ENCODE measurements around the gene ZGPAT.

Gene ZGPAT

GRCh38 chr20:63703471-63703975 lies 4.3 kb upstream of the ZGPAT start:
- no peak for TF ChIP-seq CTCF (IDR thresholded peaks at IDR 0.05; ENCODE audit: low read depth, low read length, poor library complexity, severe bottlenecking)
- TF ChIP-seq EZH2phosphoT487 (IDR thresholded peaks at IDR 0.05; ENCODE audit: borderline replicate concordance, low read length) = no peak
- H3F3A ChIP-seq (ENCODE audit: control insufficient read depth, insufficient read depth) = no peaks in the 10 kb centered on the region
- no peaks in the 10 kb centered on the region for H3K27me3 ChIP-seq (ENCODE audit: control insufficient read depth, low read length)
- H3K27ac ChIP-seq (ENCODE audit: low read depth, low read length) = no peak overlapping the region
- no peaks in the 10 kb centered on the region for H3K9me2 ChIP-seq (replicated peaks; ENCODE audit: control insufficient read depth, low read length)
- H3K36me3 ChIP-seq (ENCODE audit: control insufficient read depth, low read length) = peaks cover 37% of the 10 kb centered on the region
- H3K9me3 ChIP-seq (ENCODE audit: control insufficient read depth, insufficient read depth, low read length) = no peaks in the 10 kb centered on the region
- H4K20me1 ChIP-seq (ENCODE audit: control insufficient read depth, insufficient read depth, low read depth, low read length) = peaks cover 10% of the 10 kb centered on the region
- no peak overlapping the region for H3K4me3 ChIP-seq (ENCODE audit: low read length)
- peaks cover 36% of the 10 kb centered on the region for H3K79me2 ChIP-seq (ENCODE audit: control insufficient read depth, low read length)
- no peak overlapping the region for H3K4me2 ChIP-seq (ENCODE audit: low read length)
- peaks cover 19% of the 10 kb centered on the region for H3K4me1 ChIP-seq (ENCODE audit: control insufficient read depth, low read length)

- TF ChIP-seq EZH2phosphoT487 (IDR thresholded peaks at IDR 0.05; ENCODE audit: borderline replicate concordance, low read length) (no peak), CTCF (IDR thresholded peaks at IDR 0.05; ENCODE audit: low read depth, low read length, poor library complexity, severe bottlenecking) (no peak)
- Histone ChIP-seq H3K36me3 (ENCODE audit: control insufficient read depth, low read length) (peaks cover 44% of the 10 kb centered on the region), H3K9me2 (replicated peaks; ENCODE audit: control insufficient read depth, low read length) (no peaks in the 10 kb centered on the region), H3K9me3 (ENCODE audit: control insufficient read depth, insufficient read depth, low read length) (no peaks in the 10 kb centered on the region), H3F3A (ENCODE audit: control insufficient read depth, insufficient read depth) (no peaks in the 10 kb centered on the region), H3K4me3 (ENCODE audit: low read length) (no peak overlapping the region), H3K4me1 (ENCODE audit: control insufficient read depth, low read length) (peaks cover 20% of the 10 kb centered on the region), H3K4me2 (ENCODE audit: low read length) (no peak overlapping the region), H3K27ac (ENCODE audit: low read depth, low read length) (no peak overlapping the region), H3K27me3 (ENCODE audit: control insufficient read depth, low read length) (no peaks in the 10 kb centered on the region), H3K79me2 (ENCODE audit: control insufficient read depth, low read length) (peaks cover 43% of the 10 kb centered on the region), H4K20me1 (ENCODE audit: control insufficient read depth, insufficient read depth, low read depth, low read length) (peaks cover 14% of the 10 kb centered on the region)
Observed at GRCh38 chr20:63703976-63704748, 3.7 kb upstream of the ZGPAT start.

- Histone ChIP-seq H3K9me2 (replicated peaks; ENCODE audit: control insufficient read depth, low read length) (no peaks in the 10 kb centered on the region), H3K36me3 (ENCODE audit: control insufficient read depth, low read length) (peaks cover 48% of the 10 kb centered on the region), H3K27me3 (ENCODE audit: control insufficient read depth, low read length) (no peaks in the 10 kb centered on the region), H4K20me1 (ENCODE audit: control insufficient read depth, insufficient read depth, low read depth, low read length) (peaks cover 14% of the 10 kb centered on the region), H3K4me1 (ENCODE audit: control insufficient read depth, low read length) (peaks cover 18% of the 10 kb centered on the region), H3K27ac (ENCODE audit: low read depth, low read length) (no peak overlapping the region), H3K4me3 (ENCODE audit: low read length) (no peak overlapping the region), H3F3A (ENCODE audit: control insufficient read depth, insufficient read depth) (no peaks in the 10 kb centered on the region), H3K79me2 (ENCODE audit: control insufficient read depth, low read length) (peaks cover 48% of the 10 kb centered on the region), H3K9me3 (ENCODE audit: control insufficient read depth, insufficient read depth, low read length) (no peaks in the 10 kb centered on the region), H3K4me2 (ENCODE audit: low read length) (no peak overlapping the region)
- TF ChIP-seq CTCF (IDR thresholded peaks at IDR 0.05; ENCODE audit: low read depth, low read length, poor library complexity, severe bottlenecking) (no peak), EZH2phosphoT487 (IDR thresholded peaks at IDR 0.05; ENCODE audit: borderline replicate concordance, low read length) (no peak)
Observed at GRCh38 chr20:63704749-63705117, 3.1 kb upstream of the ZGPAT start.

Data from DOHH2 (cell line).